NCI-H526 treated with DMSO at 0.1 percent for 48 hours (cell line): Measurements from ENCODE around the gene FPR3.

Source experiments
- DNase-seq: peaks from one replicate; lab custom pipeline; 2025; lab: John Stamatoyannopoulos, UW

Gene FPR3

GRCh38 chr19:51807111-51807701, 12.2 kb downstream of the FPR3 start:
- no peak for DNase-seq

GRCh38 chr19:51807925-51808324, 13.0 kb downstream of the FPR3 start:
- DNase-seq, result no peak

GRCh38 chr19:51808333-51808986, 13.5 kb downstream of the FPR3 start:
- no peak for DNase-seq

GRCh38 chr19:51809787-51810186, 14.8 kb downstream of the FPR3 start:
- DNase-seq, result no peak

- no peak for DNase-seq
These were observed 15.3 kb downstream of the FPR3 start for GRCh38 chr19:51810223-51810622.

- DNase-seq, result no peak
These were observed 16.4 kb downstream of the FPR3 start for GRCh38 chr19:51811344-51811743.

GRCh38 chr19:51815043-51815442, 20.1 kb downstream of the FPR3 start:
- no peak for DNase-seq

GRCh38 chr19:51816711-51817110, 21.8 kb downstream of the FPR3 start:
- DNase-seq, result no peak

GRCh38 chr19:51820011-51820410, 25.1 kb downstream of the FPR3 start:
- DNase-seq, result no peak

GRCh38 chr19:51820831-51821446, 26.0 kb downstream of the FPR3 start:
- DNase-seq, result no peak

GRCh38 chr19:51821456-51821855, 26.5 kb downstream of the FPR3 start:
- DNase-seq, result no peak

GRCh38 chr19:51821921-51822320, 27.0 kb downstream of the FPR3 start:
- DNase-seq, result no peak

GRCh38 chr19:51822325-51822724, 27.4 kb downstream of the FPR3 start:
- DNase-seq, result no peak

- DNase-seq, result no peak
These were observed 28.0 kb downstream of the FPR3 start for GRCh38 chr19:51822946-51823345.

GRCh38 chr19:51824281-51825005, 29.5 kb downstream of the FPR3 start:
- no peak for DNase-seq

- DNase-seq, result no peak
These were observed 35.3 kb downstream of the FPR3 start for GRCh38 chr19:51830274-51830673.

GRCh38 chr19:51837145-51837544, 42.2 kb downstream of the FPR3 start:
- no peak for DNase-seq

GRCh38 chr19:51861870-51862622, 67.1 kb downstream of the FPR3 start:
- no peak for DNase-seq

GRCh38 chr19:51873097-51873496, 78.1 kb downstream of the FPR3 start:
- no peak for DNase-seq
